Measurements from ENCODE around the gene HSD3B1. TPM values are rescaled to one million over a fixed set of nuclear protein-coding genes. Genes with fewer than 3 reads are reported as not detected.

Gene HSD3B1
- polyA plus RNA-seq, 1 donor (not counting 4 experiments of a cell fraction or from before 2014, with no cell fraction given), result 0.34 TPM

GRCh38 chr1:119531606-119532323 is 24.8 kb downstream of the HSD3B1 start:
- H3K9me3 ChIP-seq (ENCODE audit: control insufficient read depth, low read depth, low read length), result no peaks in the 10 kb centered on the region
- no peaks in the 10 kb centered on the region for H3K9me1 ChIP-seq (ENCODE audit: control insufficient read depth, extremely low read depth, insufficient read depth, low read length)
- H3K27ac ChIP-seq (ENCODE audit: control insufficient read depth, insufficient read depth, low read length), result no peak overlapping the region
- DNase-seq (ENCODE audit: low read depth, low spot score) (no peak), FAIRE-seq (no peak)
- dilution Hi-C loops (cut with MboI; ENCODE audit: extremely low pct_ligation_motif_present, low sequenced_read_pairs), result no loop called here
- TF ChIP-seq EZH2 (IDR thresholded peaks at IDR 0.05; ENCODE audit: low read length) (no peak), CTCF (optimal IDR thresholded peaks at IDR 0.05 in 1 of 3, IDR thresholded peaks at IDR 0.05 in 1 of 3, conservative IDR thresholded peaks at IDR 0.05 in 1 of 3; ENCODE audit: extremely low read depth in 1 of 3, insufficient read depth in 2 of 3, low read length in 3 of 3) (no peak)
- H3K4me1 ChIP-seq (ENCODE audit: control insufficient read depth, extremely low read depth, insufficient read depth, low read length), result no peaks in the 10 kb centered on the region
- H3K36me3 ChIP-seq (ENCODE audit: control insufficient read depth in 2 of 2, extremely low read depth in 1 of 2, insufficient read depth in 2 of 2, low read length in 2 of 2), result no peaks in the 10 kb centered on the region
- no peak overlapping the region for H2AFZ ChIP-seq (ENCODE audit: control insufficient read depth, low read length)
- peaks cover 9% of the 10 kb centered on the region for H3K27me3 ChIP-seq (ENCODE audit: control insufficient read depth, extremely low read depth, insufficient read depth, low read length)
- no peaks in the 10 kb centered on the region for H4K20me1 ChIP-seq (ENCODE audit: control insufficient read depth, extremely low read depth, insufficient read depth, low read length)
- no peak overlapping the region for H3K9ac ChIP-seq (ENCODE audit: control insufficient read depth, extremely low read depth, insufficient read depth, low read length)
- H3K79me2 ChIP-seq (ENCODE audit: control insufficient read depth, insufficient read depth, low read length), result no peaks in the 10 kb centered on the region
- H3K4me3 ChIP-seq (ENCODE audit: control insufficient read depth in 2 of 3, extremely low read depth in 1 of 3, insufficient read depth in 2 of 3, low read depth in 1 of 3, low read length in 3 of 3), result no peak overlapping the region
- H3K4me2 ChIP-seq (ENCODE audit: control insufficient read depth, extremely low read depth, insufficient read depth, low read depth, low read length), result no peak overlapping the region

GRCh38 chr1:119532324-119532910 is 25.4 kb downstream of the HSD3B1 start:
- Histone ChIP-seq H3K36me3 (ENCODE audit: control insufficient read depth in 2 of 2, extremely low read depth in 1 of 2, insufficient read depth in 2 of 2, low read length in 2 of 2) (no peaks in the 10 kb centered on the region), H3K4me3 (ENCODE audit: control insufficient read depth in 2 of 3, extremely low read depth in 1 of 3, insufficient read depth in 2 of 3, low read depth in 1 of 3, low read length in 3 of 3) (no peak overlapping the region), H4K20me1 (ENCODE audit: control insufficient read depth, extremely low read depth, insufficient read depth, low read length) (no peaks in the 10 kb centered on the region), H3K4me2 (ENCODE audit: control insufficient read depth, extremely low read depth, insufficient read depth, low read depth, low read length) (no peak overlapping the region), H3K9me1 (ENCODE audit: control insufficient read depth, extremely low read depth, insufficient read depth, low read length) (no peaks in the 10 kb centered on the region), H3K4me1 (ENCODE audit: control insufficient read depth, extremely low read depth, insufficient read depth, low read length) (no peaks in the 10 kb centered on the region), H3K9me3 (ENCODE audit: control insufficient read depth, low read depth, low read length) (no peaks in the 10 kb centered on the region), H3K9ac (ENCODE audit: control insufficient read depth, extremely low read depth, insufficient read depth, low read length) (no peak overlapping the region), H3K27ac (ENCODE audit: control insufficient read depth, insufficient read depth, low read length) (no peak overlapping the region), H2AFZ (ENCODE audit: control insufficient read depth, low read length) (no peak overlapping the region), H3K79me2 (ENCODE audit: control insufficient read depth, insufficient read depth, low read length) (no peaks in the 10 kb centered on the region), H3K27me3 (ENCODE audit: control insufficient read depth, extremely low read depth, insufficient read depth, low read length) (peaks cover 5% of the 10 kb centered on the region)
- TF ChIP-seq CTCF (optimal IDR thresholded peaks at IDR 0.05 in 1 of 3, IDR thresholded peaks at IDR 0.05 in 1 of 3, conservative IDR thresholded peaks at IDR 0.05 in 1 of 3; ENCODE audit: extremely low read depth in 1 of 3, insufficient read depth in 2 of 3, low read length in 3 of 3), result no peak
- no peak for TF ChIP-seq EZH2 (IDR thresholded peaks at IDR 0.05; ENCODE audit: low read length)
- DNase-seq (ENCODE audit: low read depth, low spot score) (no peak), FAIRE-seq (no peak)
- dilution Hi-C loops (cut with MboI; ENCODE audit: extremely low pct_ligation_motif_present, low sequenced_read_pairs), result no loop called here

Data from keratinocyte (primary cell).